Germinal center (tissue), 1 donor: ENCODE measurements around the gene MPO.

ENCODE experiments used
- DNase-seq: peaks from one replicate; pipeline ENCODE4 v3.0.0; 2012; ENCODE audit warnings: mixed read lengths, low spot score

Gene MPO

GRCh38 chr17:58233543-58233942 lies 47.2 kb downstream of the MPO start:
- peak; percentile 65 for DNase-seq

- peak; percentile 57 for DNase-seq
Observed at GRCh38 chr17:58232707-58233156, 48.0 kb downstream of the MPO start.

DNA sequence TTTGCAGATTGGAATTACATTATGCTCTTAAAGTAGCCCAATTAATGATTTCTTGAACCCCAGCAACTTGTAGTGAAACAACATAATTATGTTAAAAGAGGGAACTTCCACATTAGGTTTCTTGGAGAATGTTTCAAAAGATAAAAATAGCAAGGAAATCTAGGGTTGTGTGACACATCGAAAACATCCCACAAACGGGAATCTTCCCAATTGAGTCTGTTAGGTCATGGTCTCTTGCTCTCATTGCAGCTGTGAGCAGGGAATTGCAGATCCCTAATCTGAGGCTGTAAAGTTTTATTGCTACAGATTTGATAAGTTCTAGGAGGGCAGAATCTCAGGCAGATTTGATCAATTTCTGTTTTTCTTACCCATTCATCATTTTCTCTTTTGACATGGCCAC lies 49.1 kb downstream of the MPO start:
- DNase-seq = no peak

GRCh38 chr17:58229881-58230280 lies 50.9 kb downstream of the MPO start:
- DNase-seq = no peak

- no peak for DNase-seq
Observed at GRCh38 chr17:58229384-58229783, 51.4 kb downstream of the MPO start.

GRCh38 chr17:58228679-58229078 lies 52.1 kb downstream of the MPO start:
- DNase-seq = no peak

DNA sequence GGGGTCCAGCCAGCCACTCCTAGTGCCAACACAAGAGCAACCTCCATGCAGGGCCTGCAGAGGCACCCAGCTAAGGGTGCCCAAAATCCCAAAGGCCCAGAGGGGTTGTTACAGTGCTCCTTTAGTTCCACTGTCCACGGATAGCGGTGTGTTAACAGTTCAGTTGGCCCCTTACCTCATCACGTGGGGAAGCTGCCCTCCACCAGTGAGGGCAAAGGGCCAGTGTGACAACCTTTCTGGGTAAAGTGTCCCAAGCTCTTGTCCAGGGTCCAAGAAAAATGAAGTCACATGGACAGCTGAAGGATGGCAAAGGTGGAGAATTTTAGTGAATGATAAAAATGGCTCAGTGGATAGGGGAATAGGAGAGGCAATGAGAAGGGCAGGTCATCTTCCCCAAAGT lies 53.0 kb downstream of the MPO start:
- no peak for DNase-seq

- no peak for DNase-seq
Observed at GRCh38 chr17:58224315-58224714, 56.4 kb downstream of the MPO start.
